IMR-90 (cell line): Measurements from ENCODE around the gene WNK3. TPM values are rescaled to one million over a fixed set of nuclear protein-coding genes. Genes with fewer than 3 reads are reported as not detected.

ENCODE experiments used
- ATAC-seq: fragments of 200-7000 bp; cut with Tn5 transposase; 2 replicates; pipeline ENCODE4 v1.9.1; 2020; ENCODE audit warnings: low read depth, mild to moderate bottlenecking, moderate library complexity
- BruUV-seq: library from RNA; stranded (reverse); fragments of 400-500 nt; replicated peaks from 2 replicates; lab custom pipeline; 2021; lab: Mats Ljungman, UMichigan
- CTCF ChIA-PET: fragments of 300-600 bp; formaldehyde crosslinking; extraction: SDS; loops from one replicate; lab custom pipeline; 2021; ENCODE audit warnings: antibody characterized with exemption; lab: Yijun Ruan, JAX
- POLR2A ChIA-PET: fragments of 300-600 bp; sonication (Branson Sonifier 250); formaldehyde crosslinking; loops from one replicate; lab custom pipeline; 2022; ENCODE audit warnings: antibody characterized with exemption; ENCODE audit not compliant: unreplicated experiment; lab: Charles Lee
- DNase-seq: peaks from one replicate; pipeline ENCODE4 v3.0.0; 2013
- H2AFZ ChIP-seq: replicated peaks from 2 replicates; pipeline ENCODE3; 2013; ENCODE audit warnings: low read length, mild to moderate bottlenecking; ENCODE audit not compliant: poor library complexity
- H2AK5ac ChIP-seq: 2 replicates; pipeline ENCODE4 v1.6.1; 2013; ENCODE audit warnings: low read depth, low read length, inconsistent platforms
- H2AK9ac ChIP-seq: replicated peaks from 2 replicates; pipeline ENCODE3; 2013; ENCODE audit warnings: mild to moderate bottlenecking, low read depth, low read length, moderate library complexity; ENCODE audit not compliant: poor library complexity
- H2BK120ac ChIP-seq: 2 replicates; pipeline ENCODE4 v1.6.1; 2013; ENCODE audit warnings: low read depth, low read length, inconsistent platforms
- H2BK15ac ChIP-seq: 3 replicates; pipeline ENCODE4 v1.6.1; 2013; ENCODE audit warnings: low read depth, low read length, inconsistent platforms
- H2BK20ac ChIP-seq: 2 replicates; pipeline ENCODE4 v1.6.1; 2013; ENCODE audit warnings: low read depth, mild to moderate bottlenecking, inconsistent platforms, low read length, moderate library complexity
- H2BK5ac ChIP-seq: 2 replicates; pipeline ENCODE4 v1.6.1; 2013; ENCODE audit warnings: mild to moderate bottlenecking, low read depth, low read length, inconsistent platforms; ENCODE audit not compliant: poor library complexity, severe bottlenecking
- H3K14ac ChIP-seq: replicated peaks from 2 replicates; pipeline ENCODE4 v1.6.1; 2013; ENCODE audit warnings: low read depth, low read length, inconsistent platforms
- H3K18ac ChIP-seq: 2 replicates; pipeline ENCODE4 v1.6.1; 2013; ENCODE audit warnings: low read depth, low read length, control low read depth
- H3K23ac ChIP-seq: 2 replicates; pipeline ENCODE4 v1.6.1; 2013; ENCODE audit warnings: low read depth, low read length, inconsistent platforms
- H3K27ac ChIP-seq: 2 replicates; pipeline ENCODE4 v1.5.1; 2013; ENCODE audit warnings: mild to moderate bottlenecking, control low read depth, low read length; ENCODE audit not compliant: insufficient read depth
- H3K27me3 ChIP-seq: 2 replicates; pipeline ENCODE4 v1.6.1; 2013; ENCODE audit warnings: low read length; ENCODE audit not compliant: control insufficient read depth, insufficient read depth
- H3K36me3 ChIP-seq: 2 replicates; pipeline ENCODE4 v1.6.1; 2013; ENCODE audit warnings: low read length, mixed read lengths; ENCODE audit not compliant: control insufficient read depth, insufficient read depth
- H3K4ac ChIP-seq: 2 replicates; pipeline ENCODE4 v1.6.1; 2013; ENCODE audit warnings: low read depth, low read length, inconsistent platforms
- H3K4me1 ChIP-seq: 2 replicates; pipeline ENCODE4 v1.6.1; 2013; ENCODE audit warnings: low read length, mixed read lengths; ENCODE audit not compliant: control insufficient read depth, insufficient read depth
- H3K4me2 ChIP-seq: 2 replicates; pipeline ENCODE4 v1.6.1; 2013; ENCODE audit warnings: low read depth, mild to moderate bottlenecking, control low read depth, low read length, moderate library complexity
- H3K4me3 ChIP-seq: 2 replicates; pipeline ENCODE4 v1.5.1; 2013; ENCODE audit warnings: low read depth, mild to moderate bottlenecking, control low read depth, low read length, moderate library complexity; ENCODE audit not compliant: insufficient read depth
- H3K56ac ChIP-seq: 2 replicates; pipeline ENCODE4 v1.6.1; 2013; ENCODE audit warnings: low read length, inconsistent platforms; ENCODE audit not compliant: insufficient read depth; ENCODE audit errors: extremely low read depth
- H3K79me1 ChIP-seq, 2 experiments: 2 replicates each; pipeline ENCODE4 v1.6.1; 2013; ENCODE audit warnings: low read length in 2 of 2, inconsistent platforms in 1 of 2, low read depth in 1 of 2
- H3K9ac ChIP-seq: 2 replicates; pipeline ENCODE4 v1.6.1; 2013; ENCODE audit warnings: low read depth, low read length, control low read depth
- H3K9me1 ChIP-seq: 2 replicates; pipeline ENCODE4 v1.6.1; 2013; ENCODE audit warnings: low read length, inconsistent platforms; ENCODE audit not compliant: insufficient read depth
- H3K9me3 ChIP-seq: 2 replicates; pipeline ENCODE4 v1.6.1; 2013; ENCODE audit warnings: low read length; ENCODE audit not compliant: control insufficient read depth, insufficient read depth
- H4K20me1 ChIP-seq: 2 replicates; pipeline ENCODE4 v1.6.1; 2013; ENCODE audit warnings: low read length, inconsistent platforms; ENCODE audit not compliant: insufficient read depth
- H4K5ac ChIP-seq: 2 replicates; pipeline ENCODE4 v1.6.1; 2013; ENCODE audit warnings: mild to moderate bottlenecking, low read depth, low read length, control low read depth
- H4K8ac ChIP-seq, 2 experiments: 2 replicates each; pipeline ENCODE4 v1.6.1; 2013; ENCODE audit warnings: low read depth in 2 of 2, low read length in 2 of 2, control low read depth in 1 of 2, inconsistent platforms in 1 of 2
- H4K91ac ChIP-seq: 2 replicates; pipeline ENCODE4 v1.6.1; 2013; ENCODE audit warnings: low read depth, low read length, inconsistent platforms; ENCODE audit not compliant: insufficient read depth
- BHLHE40 ChIP-seq: fragments of 150-350 bp; IDR thresholded peaks from 2 replicates; pipeline ENCODE4 v1.6.1; 2016; ENCODE audit warnings: mild to moderate bottlenecking, low read depth, low read length
- CEBPB ChIP-seq: IDR thresholded peaks from 2 replicates; pipeline ENCODE4 v1.6.1; 2012; ENCODE audit warnings: low read depth, low read length, improper control_type of control experiment
- CHD1 ChIP-seq: IDR thresholded peaks from 2 replicates; pipeline ENCODE4 v1.6.1; 2012; ENCODE audit warnings: low read depth, low read length, improper control_type of control experiment
- CTCF ChIP-seq: conservative IDR thresholded peaks from 2 replicates; pipeline ENCODE4 v1.5.1; 2012; ENCODE audit warnings: mild to moderate bottlenecking, low read depth, low read length, improper control_type of control experiment
- ELK1 ChIP-seq: fragments of 150-350 bp; IDR thresholded peaks from 2 replicates; pipeline ENCODE4 v1.6.1; 2016; ENCODE audit warnings: low read depth, mild to moderate bottlenecking, low read length, moderate library complexity, borderline replicate concordance
- FOS ChIP-seq: fragments of 150-350 bp; IDR thresholded peaks from 2 replicates; pipeline ENCODE4 v1.6.1; 2016; ENCODE audit warnings: low read depth, low read length
- MAFK ChIP-seq: IDR thresholded peaks from 2 replicates; pipeline ENCODE4 v1.6.1; 2012; ENCODE audit warnings: low read depth, low read length, improper control_type of control experiment
- MAZ ChIP-seq: IDR thresholded peaks from 2 replicates; pipeline ENCODE4 v1.6.1; 2012; ENCODE audit warnings: low read depth, mild to moderate bottlenecking, low read length, improper control_type of control experiment, moderate library complexity, borderline replicate concordance
- MXI1 ChIP-seq: IDR thresholded peaks from 2 replicates; pipeline ENCODE4 v1.6.1; 2012; ENCODE audit warnings: low read depth, mild to moderate bottlenecking, low read length, moderate library complexity, borderline replicate concordance
- NFE2L2 ChIP-seq: fragments of 150-350 bp; IDR thresholded peaks from 2 replicates; pipeline ENCODE4 v1.6.1; 2016; ENCODE audit warnings: low read depth, mild to moderate bottlenecking, low read length
- POLR2A ChIP-seq: IDR thresholded peaks from 2 replicates; pipeline ENCODE4 v1.6.1; 2012; ENCODE audit warnings: mild to moderate bottlenecking, low read depth, low read length
- RAD21 ChIP-seq: IDR thresholded peaks from 2 replicates; pipeline ENCODE4 v1.6.1; 2012; ENCODE audit warnings: low read length, improper control_type of control experiment
- RCOR1 ChIP-seq: IDR thresholded peaks from 2 replicates; pipeline ENCODE4 v1.6.1; 2012; ENCODE audit warnings: mild to moderate bottlenecking, low read length, improper control_type of control experiment; ENCODE audit not compliant: insufficient replicate concordance
- RFX5 ChIP-seq: IDR thresholded peaks from 2 replicates; pipeline ENCODE4 v1.8.0; 2012; ENCODE audit warnings: low read depth, mild to moderate bottlenecking, low read length, moderate library complexity
- SMC3 ChIP-seq: fragments of 150-350 bp; IDR thresholded peaks from 2 replicates; pipeline ENCODE4 v1.6.1; 2016; ENCODE audit warnings: low read depth, mild to moderate bottlenecking, antibody characterized with exemption, low read length, moderate library complexity
- USF2 ChIP-seq: fragments of 150-350 bp; IDR thresholded peaks from 2 replicates; pipeline ENCODE4 v1.6.1; 2017; ENCODE audit warnings: mild to moderate bottlenecking, antibody characterized with exemption, low read length, low read depth
- WGBS, 2 experiments: methylation state at CpG; one replicate each; pipeline versions ENCODE4 v1.1.5 to v1.1.7; 2013; ENCODE audit warnings: missing lambda C conversion rate in 2 of 2; ENCODE audit not compliant: insufficient read length in 1 of 2; ENCODE audit errors: extremely low coverage in 2 of 2; 5-methylcytosine and 5-hydroxymethylcytosine counted together
- dilution Hi-C: fragments of 300-500 bp; cut with HindIII; formaldehyde crosslinking; loops from one replicate; pipeline ENCODE4 v1.14.3; 2018; ENCODE audit warnings: low sequenced_read_pairs; ENCODE audit not compliant: unreplicated experiment
- in situ Hi-C: fragments of 300-500 bp; cut with MboI; formaldehyde crosslinking; loops from 3 replicates; pipeline ENCODE4 v1.14.3; 2019; ENCODE audit warnings: low sequenced_read_pairs, inconsistent platforms, mixed read lengths
- intact Hi-C: fragments of 100-400 bp; cut with micrococcal nuclease; formaldehyde crosslinking; loops from 2 replicates; pipeline ENCODE4 v1.10.0; 2022
- polyA plus RNA-seq, 3 experiments: library from polyadenylated mRNA; depleted of rRNA; stranded (reverse); fragments of >200 nt; gene quantifications; 2 replicates each; pipeline ENCODE4 v1.2.3, GENCODE V29; 2012; ENCODE audit warnings: low replicate concordance in 1 of 3
- total RNA-seq: library from RNA; depleted of rRNA; stranded (reverse); fragments of >200 nt; gene quantifications from 2 replicates; pipeline ENCODE4 v1.2.3, GENCODE V29; 2012

WNK3 gene
- total and polyA plus RNA-seq, 2 of the 4 experiments (the other 2 are of a cell fraction): 0.15 to 1.4 TPM

- H3K14ac ChIP-seq: no peak overlapping the region
- no peak overlapping the region for H4K8ac ChIP-seq
- WGBS, 2 experiments: no CpG with 5 or more reads among the region's 1 CpG
- in situ Hi-C loops: no loop called here
- H3K27me3 ChIP-seq: no peaks in the 10 kb centered on the region
- TF ChIP-seq BHLHE40: no peak
- no peak for TF ChIP-seq ELK1
- no peak for TF ChIP-seq MXI1
- no peak for TF ChIP-seq RAD21
- TF ChIP-seq MAFK: no peak
- TF ChIP-seq MAZ: no peak
- TF ChIP-seq CEBPB: no peak
- no peak for TF ChIP-seq SMC3
- no peak for TF ChIP-seq NFE2L2
- no peak for TF ChIP-seq RFX5
- no peak for TF ChIP-seq CTCF
- TF ChIP-seq RCOR1: no peak
- no peak for TF ChIP-seq CHD1
- TF ChIP-seq FOS: no peak
- no peak for TF ChIP-seq POLR2A
- TF ChIP-seq USF2: no peak
- no peak overlapping the region for H3K56ac ChIP-seq
- H4K91ac ChIP-seq: no peak overlapping the region
- no peak overlapping the region for H3K4me2 ChIP-seq
- H2AK5ac ChIP-seq: no peak overlapping the region
- BruUV-seq: no TSS peak
- no peak overlapping the region for H2BK20ac ChIP-seq
- dilution Hi-C loops: no loop called here
- H4K5ac ChIP-seq: no peak overlapping the region
- no peak overlapping the region for H2BK15ac ChIP-seq
- no peak for DNase-seq
- H2BK5ac ChIP-seq: no peak overlapping the region
- H3K4me3 ChIP-seq: no peak overlapping the region
- H2AFZ ChIP-seq: no peak overlapping the region
- no peak overlapping the region for H2AK9ac ChIP-seq
- no peaks in the 10 kb centered on the region for H3K79me1 ChIP-seq
- no peaks in the 10 kb centered on the region for H3K9me1 ChIP-seq
- no peaks in the 10 kb centered on the region for H3K36me3 ChIP-seq
- no peak overlapping the region for H3K4ac ChIP-seq
- no peaks in the 10 kb centered on the region for H4K20me1 ChIP-seq
- POLR2A ChIA-PET: no interaction called here
- CTCF ChIA-PET: no interaction called here
- H3K27ac ChIP-seq: no peak overlapping the region
- intact Hi-C loops: no loop called here
- no peak overlapping the region for H3K18ac ChIP-seq
- ATAC-seq: no peak
- H2BK120ac ChIP-seq: no peak overlapping the region
- no peaks in the 10 kb centered on the region for H3K4me1 ChIP-seq
- H3K9ac ChIP-seq: no peak overlapping the region
- no peaks in the 10 kb centered on the region for H3K9me3 ChIP-seq
- H3K23ac ChIP-seq: no peak overlapping the region
Measured at GRCh38 chrX:54280466-54280865, 77.4 kb downstream of the WNK3 start.
